GM19372 (cell line): Measurements from ENCODE around the gene CST6.

ENCODE experiments used
- ATAC-seq: cut with Tn5 transposase; IDR thresholded peaks from one replicate; pipeline ENCODE4 v1.9.1; 2021; ENCODE audit warnings: mild to moderate bottlenecking, low read depth, moderate library complexity; ENCODE audit not compliant: unreplicated experiment

CST6 gene

GRCh38 chr11:66042996-66043906 is 31.4 kb downstream of the CST6 start:
- no peak for ATAC-seq

GRCh38 chr11:66044757-66045156 is 32.9 kb downstream of the CST6 start:
- no peak for ATAC-seq

- ATAC-seq: no peak
Measured at GRCh38 chr11:66045177-66045639, 33.4 kb downstream of the CST6 start.

GRCh38 chr11:66046901-66047300 is 35.1 kb downstream of the CST6 start:
- ATAC-seq: no peak

GRCh38 chr11:66047541-66048365 is 35.9 kb downstream of the CST6 start:
- ATAC-seq: no peak

GRCh38 chr11:66048547-66049323 is 36.9 kb downstream of the CST6 start, which contains the start of gene GAL3ST3:
Gene GAL3ST3, minus strand, starts transcription at chr11:66049161. Its CDS starts 3,746 bp downstream, at chr11:66045415.
- no peak for ATAC-seq

GRCh38 chr11:66050581-66051231 is 38.9 kb downstream of the CST6 start:
- no peak for ATAC-seq

GRCh38 chr11:66051371-66051765 is 39.6 kb downstream of the CST6 start:
- no peak for ATAC-seq

GRCh38 chr11:66051766-66052663 is 40.2 kb downstream of the CST6 start, which contains the start of gene SF3B2:
Gene SF3B2, plus strand, starts transcription at chr11:66052364. Its CDS starts 21 bp downstream, at chr11:66052385.
- ATAC-seq: peak; percentile 99

GRCh38 chr11:66052664-66052982 is 40.8 kb downstream of the CST6 start:
- ATAC-seq: no peak

GRCh38 chr11:66055021-66055420 is 43.2 kb downstream of the CST6 start:
- no peak for ATAC-seq

GRCh38 chr11:66056501-66056900 is 44.7 kb downstream of the CST6 start:
- no peak for ATAC-seq

GRCh38 chr11:66059966-66060680 is 48.3 kb downstream of the CST6 start:
- ATAC-seq: no peak

- no peak for ATAC-seq
Measured at GRCh38 chr11:66061268-66061667, 49.5 kb downstream of the CST6 start.

- no peak for ATAC-seq
Measured at GRCh38 chr11:66062408-66062807, 50.6 kb downstream of the CST6 start.
